Hindlimb muscle (tissue), 1 donor: ENCODE results near the gene OR52N1. TPM values are rescaled to one million over a fixed set of nuclear protein-coding genes. Genes with fewer than 3 reads are reported as not detected.
A peak's percentile ranks its signal among the peaks of the same experiment; 100 is the strongest.

ENCODE experiments used
- DNase-seq: peaks from one replicate; pipeline ENCODE4 v3.0.0-alpha.2; 2013
- polyA plus RNA-seq: library from polyadenylated mRNA; unstranded; fragments of 120-200 nt; gene quantifications from one replicate; pipeline ENCODE4 v1.2.1, GENCODE V29; 2013; ENCODE audit not compliant: insufficient read length

Gene OR52N1
- polyA plus RNA-seq = not detected

- no peak for DNase-seq
Observed at GRCh38 chr11:5791165-5791564, at the start of gene OR52N1. Gene OR52N1 (minus strand): TSS chr11:5791265. CDS start chr11:5788816, 2,449 bp downstream.

DNA sequence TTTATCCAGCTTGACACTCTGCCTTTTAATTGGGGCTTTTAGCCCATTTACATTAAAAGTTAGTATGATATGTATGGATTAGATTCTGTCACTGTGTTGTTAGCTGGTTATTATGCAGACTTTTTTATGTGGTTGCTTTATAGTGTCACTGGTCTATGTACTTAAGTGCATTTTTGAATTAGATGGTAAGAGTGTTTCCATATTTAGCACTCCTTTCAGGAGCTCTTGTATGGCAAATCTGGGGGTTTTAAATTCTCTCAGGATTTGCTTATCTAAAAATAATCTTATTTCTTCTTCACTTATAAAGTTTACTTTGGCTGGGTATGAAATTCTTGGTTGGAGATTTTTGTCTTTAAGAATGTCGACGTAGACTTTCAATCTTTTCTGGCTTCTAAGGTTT is 46.6 kb upstream of the OR52N1 start:
- DNase-seq = no peak

GRCh38 chr11:5833446-5833845 is 42.4 kb upstream of the OR52N1 start:
- DNase-seq = no peak

- no peak for DNase-seq
Observed at GRCh38 chr11:5831196-5831829, 40.2 kb upstream of the OR52N1 start.

DNA sequence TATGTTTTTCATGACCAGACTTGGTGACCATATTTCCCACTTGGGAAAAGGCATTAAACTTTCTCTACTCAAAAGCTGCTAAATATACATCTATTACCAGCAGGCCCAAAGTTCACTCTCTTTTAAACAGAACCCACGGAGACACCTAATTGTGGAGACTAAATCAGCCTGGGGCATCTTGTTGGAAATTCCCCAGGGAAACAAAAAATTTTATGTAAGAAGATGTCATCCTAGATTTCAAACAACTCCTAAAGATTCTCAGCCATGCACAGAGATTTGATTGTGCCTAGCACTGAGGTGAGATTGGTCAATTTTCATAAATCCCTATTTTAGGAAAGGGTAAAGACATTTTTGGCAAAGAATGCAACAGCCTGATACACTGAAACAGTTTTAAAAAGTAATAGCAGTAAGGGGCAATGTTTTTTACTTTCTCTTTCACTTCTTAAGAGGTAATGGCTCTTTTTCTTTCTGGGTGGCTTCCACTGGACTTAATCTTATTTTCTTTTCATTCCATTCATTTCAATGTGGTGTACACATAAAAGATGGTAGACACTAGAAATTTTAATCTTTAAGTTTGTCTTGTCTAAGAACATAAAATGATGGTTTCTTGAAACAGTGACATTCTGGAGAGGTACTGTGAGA is 27.3 kb upstream of the OR52N1 start:
- DNase-seq = no peak

GRCh38 chr11:5815534-5815933 is 24.5 kb upstream of the OR52N1 start:
- DNase-seq = no peak

- no peak for DNase-seq
Observed at GRCh38 chr11:5809905-5810795, 19.1 kb upstream of the OR52N1 start.

DNA sequence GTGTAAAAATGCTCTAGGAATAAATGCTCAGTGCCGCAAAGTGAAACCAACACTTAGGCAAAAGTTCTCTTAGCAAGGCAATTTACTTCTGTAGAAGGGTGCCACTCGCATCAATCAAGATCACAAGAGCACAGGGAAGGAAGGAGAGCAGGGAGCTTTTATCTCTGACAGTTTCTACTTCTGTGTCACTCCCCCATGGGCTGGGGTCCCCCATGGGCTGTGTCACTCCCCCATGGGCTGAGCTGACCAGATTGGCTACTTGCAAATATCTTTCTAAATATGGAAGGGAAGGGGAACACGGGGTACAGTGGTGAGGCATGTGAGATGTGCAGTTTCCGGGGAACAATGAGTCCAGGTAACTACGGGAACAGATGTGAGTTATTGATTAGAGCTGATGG is 18.1 kb upstream of the OR52N1 start:
- DNase-seq = no peak

DNA sequence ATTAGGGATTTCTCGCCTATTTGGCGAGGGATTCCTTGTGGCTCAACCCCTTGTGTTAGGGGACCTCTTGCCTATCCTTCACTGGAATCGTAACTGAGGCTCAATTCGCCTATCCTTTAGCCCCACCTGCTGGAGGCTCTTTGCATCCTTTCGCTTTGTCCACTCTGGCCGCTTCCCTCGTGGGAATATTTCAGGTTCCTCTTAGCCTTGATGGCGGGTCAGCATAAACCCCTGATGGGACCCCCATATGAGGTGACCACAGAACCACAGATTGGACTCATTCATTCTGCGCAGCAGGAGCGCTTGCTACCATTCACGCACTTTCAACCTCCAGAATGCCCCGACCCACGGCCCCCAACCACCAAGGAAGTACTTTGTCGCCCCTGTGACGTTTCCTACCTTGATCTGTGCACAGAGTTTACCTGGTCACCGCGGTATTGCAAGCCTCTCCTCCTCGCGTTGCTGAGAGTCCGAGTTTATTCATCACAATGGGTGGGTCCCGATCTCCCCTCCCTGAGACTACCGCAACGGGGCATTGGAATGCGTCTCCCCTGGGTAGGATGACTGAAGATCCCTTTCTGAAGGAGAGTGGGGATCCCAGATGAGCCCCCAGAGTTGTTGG is 17.5 kb upstream of the OR52N1 start, which contains the start of gene OR52N2:
TSS of gene OR52N2 (plus strand) at position 425 of the 622 bp plus-strand sequence. CDS start 11,412 bp downstream, outside the sequence.
- DNase-seq = peak; percentile 70

GRCh38 chr11:5807580-5807979 is 16.5 kb upstream of the OR52N1 start:
- DNase-seq = no peak

- DNase-seq = no peak
Observed at GRCh38 chr11:5803982-5804381, 12.9 kb upstream of the OR52N1 start.

DNA sequence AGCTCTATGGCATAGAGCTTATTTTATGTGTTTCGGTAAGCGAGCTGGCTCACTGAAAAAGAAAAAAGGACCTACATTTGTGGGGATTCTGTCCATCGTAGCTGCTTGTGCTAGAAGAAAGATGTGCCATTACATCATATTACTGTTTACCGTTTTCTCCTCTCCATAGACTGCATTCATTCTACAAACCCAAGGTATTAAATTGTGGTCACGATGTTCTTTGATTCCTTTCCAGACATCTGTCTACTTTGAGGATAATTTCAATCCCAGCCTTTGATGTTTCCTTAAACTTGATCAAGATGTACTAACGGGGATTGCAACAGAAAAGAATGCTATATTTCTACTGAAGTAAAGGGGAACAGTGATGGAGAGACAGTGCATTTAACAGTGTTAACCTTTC is 5.5 kb upstream of the OR52N1 start:
- DNase-seq = no peak

GRCh38 chr11:5783255-5783654 is 7.8 kb downstream of the OR52N1 start, which contains the start of gene OR52N5:
Gene OR52N5 (minus strand): TSS chr11:5783355. CDS start chr11:5778634, 4,721 bp downstream.
- DNase-seq = no peak

DNA sequence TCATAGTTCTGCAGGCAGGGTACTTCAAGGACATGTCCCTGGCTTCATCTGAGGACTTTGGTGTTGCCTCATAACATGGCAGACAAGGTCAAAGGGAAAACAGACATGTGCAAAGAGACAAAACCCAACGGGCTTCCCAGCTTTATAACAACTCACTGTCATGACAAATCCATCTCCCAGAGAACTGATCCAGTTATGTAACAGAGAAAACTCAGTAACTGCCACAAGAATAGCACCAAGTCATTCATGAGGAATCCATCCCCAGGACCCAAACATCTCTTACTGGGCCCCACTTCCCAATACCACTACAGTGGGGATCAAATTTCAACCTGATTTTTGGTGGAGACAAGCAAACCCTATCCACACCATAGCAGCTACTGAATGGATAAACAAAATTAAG is 24.0 kb downstream of the OR52N1 start:
- no peak for DNase-seq

GRCh38 chr11:5753943-5754342 is 37.1 kb downstream of the OR52N1 start, which contains the start of gene OR52N4:
Gene OR52N4 (plus strand): TSS chr11:5754243. CDS start chr11:5754741, 498 bp downstream.
- no peak for DNase-seq

GRCh38 chr11:5749836-5750235 is 41.2 kb downstream of the OR52N1 start:
- no peak for DNase-seq

- no peak for DNase-seq
Observed at GRCh38 chr11:5746614-5747013, 44.5 kb downstream of the OR52N1 start.

- no peak for DNase-seq
Observed at GRCh38 chr11:5738431-5738830, 52.6 kb downstream of the OR52N1 start.

- no peak for DNase-seq
Observed at GRCh38 chr11:5737670-5738392, 53.2 kb downstream of the OR52N1 start.

- DNase-seq = no peak
Observed at GRCh38 chr11:5737091-5737490, 54.0 kb downstream of the OR52N1 start.
